ENCODE results near the gene BAIAP3. TPM values are rescaled to one million over a fixed set of nuclear protein-coding genes. Genes with fewer than 3 reads are reported as not detected.

Gene BAIAP3
- total RNA-seq, 4 donors from 2014 or later = 1.5 to 14.2 (median 1.9) TPM

DNA sequence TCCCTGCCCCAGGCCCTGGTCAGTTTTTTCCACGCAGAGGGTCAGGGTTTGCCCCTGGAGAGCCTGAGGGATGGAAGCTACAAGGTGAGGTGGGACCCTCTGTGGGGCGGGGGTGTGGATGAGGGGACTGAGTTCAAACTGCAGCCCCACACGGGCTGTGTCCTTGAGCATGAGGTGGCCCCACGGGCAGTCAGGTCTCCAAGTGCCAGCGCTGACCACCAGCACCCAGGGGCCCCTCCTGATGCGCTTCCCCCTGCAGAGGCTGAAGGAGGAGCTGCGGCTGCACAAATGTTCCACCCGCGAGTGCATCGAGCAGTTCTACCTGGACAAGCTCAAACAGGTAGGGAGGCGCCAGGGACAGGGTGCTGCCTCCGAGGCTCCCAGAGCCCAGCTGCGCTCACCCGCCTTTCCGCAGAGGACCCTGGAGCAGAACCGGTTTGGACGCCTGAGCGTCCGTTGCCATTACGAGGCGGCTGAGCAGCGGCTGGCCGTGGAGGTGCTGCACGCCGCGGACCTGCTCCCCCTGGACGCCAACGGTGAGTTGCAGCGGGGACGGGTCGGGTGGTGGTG is 13.9 kb downstream of the BAIAP3 start:
- no peak for DNase-seq (ENCODE audit: low spot score)
- TF ChIP-seq, protein P1, sequence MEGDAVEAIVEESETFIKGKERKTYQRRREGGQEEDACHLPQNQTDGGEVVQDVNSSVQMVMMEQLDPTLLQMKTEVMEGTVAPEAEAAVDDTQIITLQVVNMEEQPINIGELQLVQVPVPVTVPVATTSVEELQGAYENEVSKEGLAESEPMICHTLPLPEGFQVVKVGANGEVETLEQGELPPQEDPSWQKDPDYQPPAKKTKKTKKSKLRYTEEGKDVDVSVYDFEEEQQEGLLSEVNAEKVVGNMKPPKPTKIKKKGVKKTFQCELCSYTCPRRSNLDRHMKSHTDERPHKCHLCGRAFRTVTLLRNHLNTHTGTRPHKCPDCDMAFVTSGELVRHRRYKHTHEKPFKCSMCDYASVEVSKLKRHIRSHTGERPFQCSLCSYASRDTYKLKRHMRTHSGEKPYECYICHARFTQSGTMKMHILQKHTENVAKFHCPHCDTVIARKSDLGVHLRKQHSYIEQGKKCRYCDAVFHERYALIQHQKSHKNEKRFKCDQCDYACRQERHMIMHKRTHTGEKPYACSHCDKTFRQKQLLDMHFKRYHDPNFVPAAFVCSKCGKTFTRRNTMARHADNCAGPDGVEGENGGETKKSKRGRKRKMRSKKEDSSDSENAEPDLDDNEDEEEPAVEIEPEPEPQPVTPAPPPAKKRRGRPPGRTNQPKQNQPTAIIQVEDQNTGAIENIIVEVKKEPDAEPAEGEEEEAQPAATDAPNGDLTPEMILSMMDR (IDR thresholded peaks at IDR 0.05) = no peak
- ATAC-seq (ENCODE audit: low FRiP score) = no peak

DNA sequence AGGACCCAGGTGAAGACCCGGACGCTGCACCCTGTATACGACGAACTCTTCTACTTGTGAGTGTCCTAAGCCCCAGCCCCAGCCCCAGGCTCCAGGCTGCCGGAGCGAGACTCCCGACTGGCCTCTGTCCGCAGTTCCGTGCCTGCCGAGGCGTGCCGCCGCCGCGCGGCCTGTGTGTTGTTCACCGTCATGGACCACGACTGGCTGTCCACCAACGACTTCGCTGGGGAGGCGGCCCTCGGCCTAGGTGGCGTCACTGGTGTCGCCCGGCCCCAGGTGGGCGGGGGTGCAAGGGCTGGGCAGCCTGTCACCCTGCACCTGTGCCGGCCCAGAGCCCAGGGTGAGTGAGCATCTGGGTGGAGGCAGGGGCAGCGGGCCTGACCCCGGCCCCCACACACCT is 14.5 kb downstream of the BAIAP3 start:
- TF ChIP-seq, protein P1 (IDR thresholded peaks at IDR 0.05) = no peak
- DNase-seq (ENCODE audit: low spot score) = no peak
- no peak for ATAC-seq (ENCODE audit: low FRiP score)

DNA sequence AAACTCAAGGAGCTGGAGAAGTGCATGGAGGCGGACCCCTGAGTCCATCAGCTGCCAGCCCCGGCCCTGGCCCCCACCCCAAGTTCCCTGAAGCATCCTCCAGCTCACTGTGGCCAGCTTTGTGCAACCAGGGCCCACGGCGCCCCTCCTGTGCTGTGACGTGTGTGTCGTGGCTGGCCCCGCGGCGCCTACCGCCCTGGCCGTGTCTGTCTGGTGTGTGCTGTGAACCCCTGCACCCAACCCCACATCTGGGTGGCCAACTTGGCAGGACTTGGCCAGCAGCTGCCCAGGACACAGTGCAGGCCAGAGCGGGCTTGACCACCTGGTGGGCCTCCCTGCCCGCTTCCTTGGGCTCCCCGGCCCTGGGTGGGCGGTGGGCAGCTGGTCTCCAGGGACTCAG is 15.0 kb downstream of the BAIAP3 start:
- TF ChIP-seq, protein P1 (IDR thresholded peaks at IDR 0.05) = no peak
- no peak for DNase-seq (ENCODE audit: low spot score)

DNA sequence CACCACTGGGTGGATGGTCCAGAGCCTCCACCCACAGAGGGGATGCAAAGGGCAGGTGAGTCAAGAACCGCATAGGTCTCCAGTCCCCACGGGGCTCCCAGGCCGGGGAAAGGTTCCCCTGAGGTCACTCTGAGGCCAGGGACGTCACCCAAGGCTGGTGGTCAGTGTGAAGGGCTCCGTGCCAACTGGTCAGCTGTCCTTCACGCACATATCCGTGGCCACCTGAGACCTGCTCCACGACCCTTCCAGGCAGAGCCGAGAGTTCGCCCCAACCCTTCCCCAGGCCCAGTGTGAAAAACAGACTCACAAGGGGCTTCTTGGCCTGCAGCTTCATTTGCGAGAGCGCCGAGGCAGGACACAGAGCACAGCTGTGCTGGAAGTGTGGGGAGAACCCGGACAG is 15.5 kb downstream of the BAIAP3 start:
- TF ChIP-seq, protein P1 (IDR thresholded peaks at IDR 0.05) = no peak
- ATAC-seq (ENCODE audit: low FRiP score) (no peak), DNase-seq (ENCODE audit: low spot score) (no peak)

More for the DNA sequence above, 15.0 kb downstream of the BAIAP3 start:
- no peak for ATAC-seq (ENCODE audit: low FRiP score)

DNA sequence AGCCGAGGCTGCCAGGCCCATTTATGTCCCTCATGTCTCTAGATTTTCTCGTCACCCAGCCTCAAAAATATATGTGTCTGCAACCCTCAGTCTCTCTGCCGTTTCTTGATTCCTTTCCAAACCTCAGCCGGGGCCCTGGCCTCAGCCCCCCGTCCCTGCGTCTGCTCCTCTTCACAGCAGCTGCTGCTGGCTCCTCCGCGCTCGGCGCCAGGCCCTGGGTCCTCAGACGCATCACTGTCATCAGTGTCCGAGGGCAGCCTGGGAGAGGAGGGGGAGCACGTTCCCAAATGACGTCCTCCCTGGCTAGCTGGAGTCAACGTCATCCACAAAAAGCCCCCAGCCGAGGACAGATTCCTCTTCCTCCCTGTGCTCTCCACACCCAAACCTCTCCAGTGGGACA is 15.9 kb downstream of the BAIAP3 start:
- TF ChIP-seq, protein P1 (IDR thresholded peaks at IDR 0.05) = no peak
- DNase-seq (ENCODE audit: low spot score) = no peak
- ATAC-seq (ENCODE audit: low FRiP score) = no peak

DNA sequence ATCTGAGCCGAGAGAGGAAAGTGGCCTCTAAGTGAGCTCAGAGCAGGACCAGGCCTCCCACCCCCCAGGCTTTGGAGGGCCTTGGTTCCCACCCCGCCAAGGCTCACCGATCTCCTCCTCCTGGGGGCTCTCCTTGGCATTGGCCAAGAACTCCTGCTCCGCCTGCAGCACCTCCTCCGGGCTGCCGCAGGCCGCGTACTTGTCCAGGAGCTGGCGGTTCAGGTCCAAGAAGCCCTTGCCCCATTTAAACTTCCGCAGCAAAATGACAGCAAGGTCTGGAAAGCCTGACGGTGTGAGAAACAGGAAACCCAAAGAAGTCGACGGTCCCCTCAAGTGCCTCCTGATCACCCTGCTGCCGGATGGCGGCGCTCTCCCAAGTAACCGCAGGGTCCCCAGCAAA is 16.5 kb downstream of the BAIAP3 start:
- TF ChIP-seq, protein P1 (IDR thresholded peaks at IDR 0.05) = no peak
- ATAC-seq (ENCODE audit: low FRiP score) (no peak), DNase-seq (ENCODE audit: low spot score) (no peak)

DNA sequence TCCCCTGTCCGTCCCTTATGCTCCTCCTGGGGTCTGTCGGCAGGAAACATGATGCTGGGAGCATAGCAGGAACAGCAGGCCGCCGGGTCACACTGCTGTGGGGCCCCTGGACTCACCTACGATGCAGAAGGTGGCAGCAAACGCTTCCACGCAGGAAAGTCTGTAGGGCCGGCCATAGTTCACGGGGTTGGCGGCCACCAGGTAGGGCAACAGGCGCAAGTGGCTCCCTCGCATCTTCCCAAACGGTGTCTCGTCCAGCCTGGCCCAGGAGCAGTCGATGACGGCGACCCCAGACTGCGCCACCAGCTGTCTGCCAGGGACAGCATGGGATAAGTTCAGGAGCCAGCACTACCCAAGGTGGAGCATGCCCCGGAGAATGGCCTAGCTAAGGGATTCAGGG is 17.2 kb downstream of the BAIAP3 start:
- TF ChIP-seq, protein P1 (IDR thresholded peaks at IDR 0.05) = no peak
- no peak for DNase-seq (ENCODE audit: low spot score)
- ATAC-seq (ENCODE audit: low FRiP score) = no peak
